Activated T-helper 1 cell treated with Interleukin-2 at 50 U/mL for 16 hours (primary cell): ENCODE data around the gene EMID1.
"Not testable (repeated sequence)": the region's sequence is repeated elsewhere in the genome, so short reads cannot be mapped to it uniquely, and the experiment has no call there.

Source experiments
- DNase-seq: peaks from one replicate; pipeline ENCODE4 v3.0.0-alpha.2; 2020; ENCODE audit warnings: low read depth

EMID1 gene

DNA sequence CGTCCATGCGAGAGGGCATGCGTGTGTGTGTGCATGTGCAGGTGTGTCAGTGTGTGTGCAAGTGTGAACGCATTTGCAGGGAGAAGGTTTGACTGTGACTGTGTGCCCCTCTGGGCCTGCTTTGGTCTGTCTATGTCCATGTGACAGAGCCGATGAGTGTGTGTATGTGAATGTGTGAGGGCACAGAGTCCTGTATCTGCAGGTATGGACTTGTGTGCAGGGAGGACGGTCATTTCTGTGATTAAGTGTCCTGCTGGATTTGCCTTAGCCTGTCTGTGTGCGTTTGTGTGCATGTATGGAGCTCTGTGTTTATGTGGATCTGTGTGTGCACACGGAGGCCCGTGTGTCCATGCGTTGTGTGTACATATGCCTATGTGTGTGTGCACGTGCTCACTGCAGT, 5.4 kb downstream of the EMID1 start:
- no peak for DNase-seq

DNA sequence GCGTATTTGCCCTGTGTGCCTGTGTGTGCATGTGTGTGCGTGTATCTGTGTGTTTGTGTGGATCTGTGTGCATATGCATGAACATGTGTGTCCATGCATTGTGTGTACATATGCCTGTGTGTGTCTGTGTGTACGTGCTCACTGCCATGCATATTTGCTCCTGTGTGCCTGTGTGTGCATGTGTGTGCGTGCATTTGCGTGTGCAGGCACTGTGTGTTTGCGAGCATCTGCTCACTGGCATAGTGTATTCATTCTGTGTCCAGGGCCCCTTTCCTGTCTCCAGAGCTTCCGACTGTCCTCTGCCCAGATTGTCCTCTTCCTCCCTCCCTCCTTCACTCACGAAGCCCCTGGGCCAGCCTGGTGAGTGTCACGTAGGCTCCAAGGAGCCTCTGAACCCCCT, 5.8 kb downstream of the EMID1 start:
- DNase-seq: no peak

DNA sequence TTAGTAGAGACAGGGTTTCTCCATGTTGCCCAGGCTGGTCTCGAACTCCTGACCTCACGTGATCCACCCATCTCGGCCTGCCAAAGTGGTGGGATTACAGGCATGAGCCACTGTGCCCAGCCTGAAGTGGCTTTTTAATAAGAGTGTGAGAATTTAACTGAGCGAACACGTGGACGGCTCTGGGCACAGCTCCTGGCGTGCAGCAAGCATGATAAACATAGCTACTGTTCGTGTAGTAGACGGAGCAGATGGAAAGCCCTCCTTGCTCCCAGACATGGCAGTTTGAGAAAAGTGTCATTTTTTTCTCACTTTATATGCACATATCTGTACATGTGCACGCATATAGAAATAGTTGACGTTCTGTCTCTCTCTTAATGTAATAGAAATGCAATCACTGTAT, 7.0 kb downstream of the EMID1 start:
- no peak for DNase-seq

DNA sequence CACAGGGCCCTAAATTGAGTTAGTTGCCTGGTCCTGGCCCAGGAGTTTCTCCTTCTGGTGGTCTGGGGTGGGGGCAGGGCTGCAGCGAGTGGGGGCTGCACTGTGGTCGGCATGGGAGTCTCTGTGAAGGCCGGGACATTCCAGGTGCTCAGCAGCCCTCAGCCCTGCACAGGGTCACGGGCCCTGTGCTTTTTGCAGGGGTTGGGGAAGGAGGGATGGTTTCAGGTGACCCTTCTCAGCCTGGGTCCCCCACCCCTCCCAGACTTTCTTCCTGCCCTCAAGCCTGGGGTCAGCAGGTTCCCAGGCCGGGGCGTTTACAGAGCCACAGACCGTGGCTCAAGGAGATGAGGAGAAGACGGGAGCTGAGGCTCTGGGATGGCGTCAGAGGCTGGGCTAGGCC, 7.8 kb downstream of the EMID1 start:
- DNase-seq: no peak

DNA sequence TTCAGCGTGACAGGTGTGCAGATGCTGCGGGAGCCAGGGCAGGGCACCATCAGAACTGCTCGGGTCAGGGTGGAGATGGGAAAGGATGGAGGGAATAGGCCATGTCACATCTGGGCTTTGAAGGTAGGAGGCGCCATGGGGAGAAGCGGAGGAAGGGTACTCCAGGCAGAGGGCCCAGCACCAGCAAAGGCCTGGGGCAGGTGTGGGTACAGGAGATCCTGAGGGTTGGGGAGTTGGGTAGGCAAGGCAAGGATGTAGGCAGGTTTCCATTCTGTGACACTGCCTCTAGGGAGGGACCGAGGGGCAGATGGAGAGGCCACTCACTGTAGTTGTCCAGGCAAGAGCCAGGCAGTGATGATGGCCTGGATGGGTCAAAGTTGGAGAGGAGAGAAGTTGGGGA, 8.5 kb downstream of the EMID1 start:
- no peak for DNase-seq

DNA sequence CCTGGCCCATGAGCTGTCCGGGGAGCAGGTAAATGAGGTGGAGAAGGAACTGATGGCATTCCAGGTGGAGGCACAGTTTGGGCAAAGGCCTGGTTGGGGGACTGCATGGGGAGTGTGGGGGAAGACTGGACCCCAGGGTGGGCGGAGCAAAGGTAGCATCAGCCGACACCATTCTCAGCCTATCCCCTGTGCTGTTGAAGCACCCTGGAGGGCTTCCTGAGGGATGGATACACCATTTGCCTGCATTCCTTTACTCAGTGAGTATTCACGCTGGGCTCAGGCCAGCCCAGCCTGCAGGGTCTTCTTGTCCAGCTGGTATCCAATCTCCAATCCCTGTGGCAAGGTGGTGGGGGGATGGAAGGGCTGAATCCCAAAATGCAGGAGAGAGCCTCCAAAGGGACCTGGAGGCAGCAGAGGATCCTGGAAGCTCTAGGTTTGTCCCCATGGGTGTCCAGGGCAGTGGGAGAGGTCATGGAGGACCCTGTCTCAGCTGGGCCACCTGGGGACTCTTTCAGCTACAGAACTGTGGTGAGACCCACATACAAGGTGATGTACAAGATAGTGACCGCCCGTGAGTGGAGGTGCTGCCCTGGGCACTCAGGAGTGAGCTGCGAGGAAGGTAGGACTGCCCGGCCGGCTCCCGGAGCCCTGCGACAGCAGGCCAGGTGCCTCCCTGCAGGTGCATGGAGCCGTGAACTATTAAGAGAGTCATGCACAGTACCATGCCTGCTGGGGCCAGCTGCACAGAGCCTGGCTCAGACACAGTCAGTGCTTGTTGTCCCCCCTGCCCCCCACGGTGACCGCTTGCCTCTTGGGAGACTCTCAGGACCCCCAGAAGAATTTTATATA, 9.5 kb downstream of the EMID1 start:
- DNase-seq: no peak

DNA sequence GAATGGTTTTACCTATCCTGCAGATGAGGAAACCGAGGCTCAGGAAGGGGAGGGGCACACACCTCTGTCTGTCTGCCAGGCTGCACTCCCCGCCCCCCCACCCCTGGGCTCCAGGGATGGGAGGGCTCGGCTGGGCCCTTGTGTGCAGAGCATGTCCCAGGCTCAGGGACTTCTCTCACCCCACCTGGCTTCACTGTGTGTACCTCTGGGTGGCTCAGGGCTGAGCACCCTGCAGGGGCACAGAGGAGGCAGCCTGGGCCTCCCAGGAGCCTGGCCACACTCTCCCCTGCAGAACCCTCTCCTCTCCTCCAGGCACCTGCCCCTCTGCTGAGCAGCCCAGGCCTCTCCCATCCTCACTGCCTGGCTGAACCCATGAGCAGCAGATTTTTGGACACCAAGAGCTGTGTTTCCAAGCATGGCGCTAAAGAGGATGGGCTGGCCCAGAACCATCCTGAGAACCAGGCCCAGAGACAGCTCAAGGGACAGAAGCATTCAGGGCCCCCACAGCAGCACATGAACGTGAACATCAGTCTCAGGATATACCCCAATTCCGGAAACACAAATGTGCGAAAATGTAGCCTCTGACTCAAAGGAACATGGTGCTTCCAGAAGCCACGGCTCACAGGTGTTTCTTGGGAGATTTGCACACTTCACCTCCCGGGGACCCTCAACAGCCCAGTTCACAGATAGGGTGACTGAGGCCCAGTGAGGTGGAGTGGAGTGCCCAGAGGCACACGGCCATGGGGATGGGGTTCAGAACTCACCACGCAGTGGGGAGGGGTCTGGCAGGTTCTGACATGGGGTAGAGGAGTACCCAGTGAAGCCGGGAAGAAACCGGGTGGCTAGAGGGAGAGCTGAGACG, 10.5 kb downstream of the EMID1 start:
- DNase-seq: no peak

DNA sequence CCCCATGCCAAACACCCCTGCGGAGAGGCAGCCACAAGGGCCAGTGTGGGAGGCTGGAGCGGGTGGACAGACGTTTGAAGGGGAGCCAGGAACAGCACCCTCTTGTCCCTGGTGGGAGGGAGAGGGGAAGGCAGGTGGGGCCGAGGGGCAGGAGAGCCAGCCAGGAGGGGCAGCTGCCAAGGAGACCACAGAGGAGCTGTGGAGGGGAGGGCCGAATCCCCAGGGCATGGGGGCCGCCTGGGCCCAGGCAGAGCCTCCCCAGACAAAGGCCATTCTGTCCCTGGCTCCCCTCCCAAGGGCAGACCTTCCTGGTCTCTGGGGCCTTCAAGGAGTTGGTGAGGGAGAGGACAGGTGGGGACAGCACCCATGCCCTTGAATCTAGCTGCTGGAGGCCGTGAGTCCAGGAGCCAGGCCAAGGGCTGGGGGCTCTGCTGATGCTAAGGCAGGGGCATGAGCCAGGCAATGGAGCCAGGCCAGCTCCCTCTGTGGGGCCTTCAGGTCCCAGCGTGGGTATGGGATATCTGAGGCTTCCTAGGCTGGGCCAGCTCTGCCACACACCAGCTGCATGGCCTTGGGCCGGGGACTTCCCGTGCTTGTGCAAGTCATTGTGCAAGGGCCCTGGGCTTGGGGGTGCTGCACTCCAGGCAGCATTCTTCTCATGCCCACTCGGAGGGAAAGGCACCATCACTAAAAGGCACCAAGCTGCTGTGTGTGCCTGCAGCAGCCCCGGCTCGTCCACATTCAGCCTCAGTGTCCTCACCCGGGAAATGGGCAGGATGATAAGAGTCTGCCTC, 11.4 kb downstream of the EMID1 start:
- no peak for DNase-seq

DNA sequence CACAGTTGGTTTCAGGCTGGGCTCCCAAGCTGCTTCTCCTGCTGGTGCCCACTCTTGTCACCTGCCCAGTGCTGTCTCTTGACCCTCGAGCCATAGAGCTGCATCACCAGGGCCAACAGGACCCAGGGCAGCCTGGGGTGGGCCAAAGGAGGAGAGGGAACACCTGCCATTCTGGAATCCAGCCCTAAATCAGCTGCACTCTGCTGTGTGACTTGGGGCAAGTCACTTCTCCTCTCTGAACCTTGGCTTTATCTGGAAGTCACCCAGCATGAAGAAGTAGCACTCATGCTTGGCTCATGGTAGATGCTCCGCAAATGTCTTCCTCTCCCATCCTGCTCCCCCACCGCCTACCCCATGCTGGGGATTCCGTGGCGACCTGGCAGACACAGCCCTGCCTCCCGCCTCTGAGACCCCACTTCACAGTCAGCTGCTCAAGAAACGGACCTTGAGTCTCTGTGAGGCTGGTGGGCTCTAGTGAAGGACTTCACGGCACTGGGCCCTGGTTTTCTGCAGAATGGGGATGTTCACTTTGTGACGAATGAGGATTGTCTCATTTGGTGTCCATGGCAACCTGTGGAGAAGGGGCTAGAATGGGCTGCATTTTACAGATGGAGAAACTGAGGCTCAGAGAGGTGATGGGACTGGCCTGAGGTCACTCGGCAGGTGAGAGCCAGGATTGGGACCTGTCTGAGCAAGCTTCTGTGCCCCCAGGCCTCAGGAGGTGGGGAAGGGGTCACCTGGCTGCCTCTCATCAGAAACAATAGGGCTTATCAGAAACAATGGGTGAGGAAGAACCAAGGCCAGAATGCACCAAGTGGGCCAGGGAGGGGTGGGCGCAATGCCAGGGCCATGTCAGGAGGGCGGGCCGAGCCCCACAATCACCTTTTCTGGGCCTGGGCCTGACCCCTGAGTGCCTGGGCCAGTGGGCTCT, 12.4 kb downstream of the EMID1 start:
- DNase-seq: no peak

DNA sequence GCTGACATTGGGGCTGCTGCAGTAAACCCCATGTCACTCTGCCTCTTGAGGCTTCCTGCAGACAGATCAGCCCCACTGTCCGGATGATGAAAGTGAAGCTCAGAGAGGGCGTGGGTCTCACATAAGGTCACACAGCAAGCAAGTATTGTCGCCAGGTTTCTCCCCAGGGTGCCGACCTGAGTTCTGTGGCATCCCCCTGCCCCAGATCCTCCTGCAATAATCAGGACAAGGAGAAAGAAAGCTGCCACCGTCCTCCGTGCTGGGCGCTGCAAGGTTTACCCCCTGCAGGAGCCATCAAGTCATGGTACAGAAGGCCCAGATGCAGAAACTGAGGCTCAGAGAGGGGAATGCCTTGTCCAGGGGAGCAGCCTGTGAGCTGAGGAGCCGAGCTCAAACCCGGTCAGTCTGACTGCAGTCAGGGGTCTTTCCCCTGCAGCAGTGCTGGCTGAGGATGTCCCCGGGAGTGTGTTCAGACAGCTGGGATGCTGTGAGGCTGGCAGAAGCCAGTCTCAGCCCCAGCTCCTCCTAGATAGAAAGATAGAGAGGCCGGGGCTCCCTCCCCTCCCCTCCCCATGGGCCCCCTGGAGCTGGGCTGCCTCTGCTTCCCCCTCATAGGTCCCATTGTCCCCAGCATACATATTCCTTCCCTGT, 13.2 kb downstream of the EMID1 start:
- DNase-seq: no peak

DNA sequence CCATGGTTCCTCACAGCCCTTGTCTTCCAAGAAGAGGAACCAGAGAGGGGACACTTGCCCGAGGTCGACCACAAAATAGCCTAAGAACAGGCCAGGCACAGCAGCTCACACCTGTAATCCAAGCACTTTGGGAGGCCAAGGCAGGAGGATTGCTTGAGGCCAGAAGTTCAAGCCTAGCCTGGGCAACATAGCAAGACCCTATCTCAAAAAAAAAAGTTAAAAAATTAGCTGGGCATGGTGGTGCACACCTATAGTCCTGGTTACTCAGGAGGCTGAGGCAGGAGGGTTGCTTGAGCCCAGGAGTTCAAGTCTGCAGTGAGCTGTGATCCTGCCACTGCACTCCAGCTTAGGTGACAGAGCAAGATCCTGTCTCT, 13.7 kb downstream of the EMID1 start:
- DNase-seq: not testable (repeated sequence)

DNA sequence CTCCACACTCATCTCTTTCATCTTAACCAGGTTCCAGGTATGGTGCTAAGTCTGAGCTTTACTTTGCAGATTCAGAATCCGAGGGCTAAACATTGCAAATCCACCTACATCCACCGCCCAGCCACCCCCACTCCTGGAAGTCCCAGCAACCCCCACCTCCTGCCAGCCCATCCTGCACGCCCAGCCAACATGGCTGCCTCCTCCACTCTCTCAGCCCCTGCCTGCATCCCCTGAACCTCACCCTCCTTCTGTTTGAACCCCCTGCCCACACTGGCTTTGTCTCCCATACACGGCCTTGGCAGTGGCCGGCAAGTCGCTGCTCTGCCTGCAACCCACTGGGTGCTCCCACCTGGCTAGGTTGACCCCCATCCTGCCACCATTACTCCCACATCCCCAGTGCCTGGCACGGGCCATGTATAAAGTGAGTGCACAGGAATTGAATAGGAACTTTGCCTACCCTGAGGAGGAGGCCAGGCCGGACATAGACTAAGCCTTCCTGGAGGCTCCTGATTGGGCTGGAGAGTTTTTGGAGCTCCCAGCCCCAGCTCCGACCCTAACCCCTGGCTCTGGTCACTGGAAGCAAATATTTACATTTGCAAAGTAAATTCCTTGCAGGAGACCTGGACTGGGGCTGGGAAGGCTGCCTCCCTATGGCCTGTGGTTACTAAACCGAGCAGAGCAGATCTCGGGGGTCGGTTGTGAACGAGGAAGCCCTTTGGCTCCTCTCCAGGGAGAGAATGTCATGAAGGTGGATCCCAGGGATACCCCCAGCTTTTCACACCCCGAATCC, 14.4 kb downstream of the EMID1 start:
- DNase-seq: no peak

DNA sequence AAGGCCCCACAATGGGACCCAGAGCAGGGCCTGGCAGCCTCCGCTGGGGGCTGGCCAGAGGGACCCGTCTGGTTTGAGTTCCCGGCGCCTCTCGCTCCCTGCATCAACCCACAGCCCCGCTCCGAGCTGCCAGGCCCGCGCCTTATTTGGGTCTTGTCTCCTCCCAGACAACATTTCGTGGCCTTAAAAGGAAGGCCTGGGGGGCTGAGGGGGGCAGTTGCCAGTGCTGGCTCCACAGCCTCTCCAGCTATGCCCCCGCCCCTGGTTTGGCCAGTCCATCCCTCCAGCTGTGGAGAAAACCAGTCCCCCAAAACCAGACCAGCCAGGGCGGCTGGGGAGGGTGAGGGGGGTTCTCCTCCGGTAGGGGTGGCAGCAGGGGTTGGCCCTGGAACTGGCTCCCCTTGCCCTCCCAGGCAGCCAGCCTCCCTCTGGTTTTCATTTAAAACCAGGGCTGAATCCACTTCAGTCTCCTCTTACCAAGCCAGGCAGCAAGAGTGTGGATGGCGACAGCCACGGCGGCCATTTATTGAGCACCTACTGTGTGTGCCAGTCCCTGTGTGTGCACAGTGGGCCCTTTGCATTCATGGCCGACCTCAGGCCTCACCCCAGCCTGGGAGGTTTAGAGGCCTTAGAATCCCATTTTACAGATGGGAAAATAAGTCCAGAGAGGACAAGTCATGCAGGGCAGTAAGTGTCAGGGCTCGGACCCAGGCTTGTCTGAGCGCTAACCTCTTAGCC, 18.6 kb downstream of the EMID1 start:
- DNase-seq: no peak

DNA sequence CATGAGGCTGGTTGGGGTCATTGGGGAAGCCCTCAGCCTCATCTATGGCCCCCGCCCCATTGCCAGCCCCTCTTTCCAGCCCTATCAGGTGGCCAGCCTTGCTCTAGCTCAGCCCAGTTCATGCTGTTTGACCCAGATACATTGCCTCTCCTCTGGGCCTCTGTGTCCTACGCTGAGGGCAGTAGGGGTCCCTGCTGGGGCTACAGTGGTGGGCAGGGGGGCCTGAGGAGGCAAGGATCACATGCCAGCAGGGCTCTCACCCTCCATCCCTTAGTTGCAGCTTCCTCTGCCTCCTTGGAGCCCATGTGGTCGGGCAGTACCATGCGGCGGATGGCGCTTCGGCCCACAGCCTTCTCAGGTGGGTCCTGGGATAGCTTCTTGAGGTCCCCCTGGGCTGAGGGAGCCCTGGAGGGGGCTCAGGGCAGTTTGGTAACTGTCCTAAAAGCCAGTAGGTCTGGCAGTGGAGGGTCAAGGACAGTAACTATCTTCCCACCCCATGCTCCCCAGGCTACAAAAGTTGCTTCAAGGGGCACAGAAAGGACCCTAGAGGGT, 19.2 kb downstream of the EMID1 start:
- DNase-seq: no peak

DNA sequence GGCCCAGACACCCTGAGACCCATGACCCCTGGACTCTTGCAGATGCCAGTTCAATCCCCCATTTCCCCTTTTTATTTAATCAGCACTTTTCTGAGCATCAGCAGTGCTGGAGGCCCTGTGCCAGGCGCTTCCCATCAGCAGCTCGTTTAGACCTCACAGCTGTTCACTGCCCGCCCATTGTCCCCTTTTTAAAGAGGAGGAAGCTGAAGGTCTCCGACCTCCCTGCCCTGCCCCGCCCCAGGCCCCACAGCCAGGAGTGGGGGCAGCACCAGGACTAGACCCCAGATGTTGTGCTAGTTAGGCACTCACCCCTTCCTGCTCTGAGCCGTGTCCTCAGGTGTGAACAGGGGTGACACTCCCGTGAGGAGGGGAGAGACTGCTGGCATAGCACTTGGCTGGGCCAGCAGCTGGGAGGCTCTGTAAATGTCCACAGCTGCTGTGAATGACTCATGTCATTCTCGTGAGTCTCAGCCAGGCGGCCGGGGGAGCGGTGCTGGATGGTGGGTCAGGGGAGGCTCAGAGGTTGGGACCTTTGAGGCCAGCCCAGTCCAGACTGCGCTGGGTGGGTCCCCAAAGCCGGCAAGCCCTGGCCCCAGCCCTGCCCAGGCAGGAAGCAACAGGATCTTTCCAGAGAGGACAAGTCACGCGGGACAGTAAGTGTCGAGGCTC, 19.9 kb downstream of the EMID1 start:
- DNase-seq: no peak

DNA sequence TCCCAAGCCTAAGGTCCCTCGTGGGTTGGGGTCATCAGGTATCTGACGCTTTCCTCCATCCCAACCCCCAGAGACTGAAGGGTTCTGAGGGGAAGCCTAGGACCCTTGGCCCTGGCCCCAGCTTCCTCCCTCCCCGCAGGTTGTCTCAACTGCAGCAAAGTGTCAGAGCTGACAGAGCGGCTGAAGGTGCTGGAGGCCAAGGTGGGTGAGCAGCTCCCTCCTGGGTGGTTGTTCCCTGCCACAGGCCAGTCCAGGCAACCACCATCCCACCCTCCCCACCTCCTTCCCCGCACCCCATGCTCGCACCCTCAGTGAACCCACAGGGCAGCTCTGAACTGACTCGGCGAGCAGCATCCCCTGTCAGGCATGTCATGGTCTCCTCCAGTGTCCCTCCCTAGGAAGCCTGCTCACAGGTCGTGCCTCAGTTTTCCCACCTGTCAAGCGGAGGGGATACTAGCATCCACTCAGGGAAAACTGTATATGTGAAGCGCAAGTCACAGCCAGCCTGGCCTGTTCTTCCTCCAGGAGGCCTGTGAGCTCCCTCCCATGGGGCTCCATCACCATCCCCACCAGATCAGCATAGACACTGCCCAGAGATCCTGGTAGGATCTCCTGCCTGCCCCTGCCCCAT, 20.8 kb downstream of the EMID1 start:
- no peak for DNase-seq

DNA sequence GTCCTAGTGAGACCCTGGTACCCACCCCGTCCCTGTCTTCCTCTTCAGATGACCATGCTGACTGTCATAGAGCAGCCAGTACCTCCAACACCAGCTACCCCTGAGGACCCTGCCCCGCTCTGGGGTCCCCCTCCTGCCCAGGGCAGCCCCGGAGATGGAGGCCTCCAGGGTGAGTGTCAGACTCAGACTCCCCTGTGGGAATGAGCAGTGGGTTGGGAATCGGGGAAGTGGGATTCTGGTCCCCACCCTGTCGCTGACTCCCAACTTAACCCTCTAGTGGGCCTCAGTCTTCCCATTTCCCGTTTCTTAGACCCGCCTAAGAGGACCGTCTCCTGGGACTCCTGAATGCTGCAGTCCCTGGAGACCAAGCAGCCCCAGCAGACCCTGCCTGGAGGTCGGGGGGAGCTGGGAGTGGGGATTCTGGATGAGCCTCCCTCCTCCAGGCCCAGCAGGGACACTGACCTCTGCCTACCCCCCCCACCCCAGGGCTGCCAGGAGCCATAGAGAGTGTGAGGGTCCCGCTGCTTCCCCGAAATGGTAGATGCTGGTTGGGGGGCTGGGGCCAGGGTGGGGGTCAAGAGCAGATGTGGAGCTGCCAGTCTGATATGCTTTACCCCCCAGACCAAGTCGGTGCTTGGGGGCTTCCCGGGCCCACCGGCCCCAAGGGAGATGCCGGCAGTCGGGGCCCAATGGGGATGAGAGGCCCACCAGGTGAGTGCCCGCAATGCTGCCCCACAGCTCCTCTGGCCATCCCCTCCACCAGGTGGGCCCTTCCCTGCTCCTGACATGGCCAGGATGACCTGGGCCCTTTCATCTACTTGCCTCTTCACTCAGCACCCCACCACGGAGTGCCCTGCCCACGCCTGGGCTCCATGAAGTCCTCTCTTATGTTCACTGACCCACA, 25.5 kb downstream of the EMID1 start:
- no peak for DNase-seq
